K562 (cell line): ENCODE results near the gene KRT8. TPM values are rescaled to one million over a fixed set of nuclear protein-coding genes. Genes with fewer than 3 reads are reported as not detected.

Experiments
- BRCA1 ChIP-seq, 2 experiments: fragments of 450-650 bp in 1 of 2; sonication (generic) in 1 of 2; formaldehyde crosslinking in 1 of 2; IDR thresholded peaks; 2 replicates each; pipeline versions ENCODE4 v1.5.0 to v1.6.1; 2017 to 2020; ENCODE audit warnings: mild to moderate bottlenecking in 1 of 2, missing genetic modification reagents in 1 of 2
- CHCHD3 ChIP-seq: fragments of 250-450 bp; sonication (Bioruptor Pico); IDR thresholded peaks from 2 replicates; pipeline ENCODE4 v2.1.2; 2022; ENCODE audit warnings: mild to moderate bottlenecking
- CREB3 ChIP-seq: fragments of 450-650 bp; conservative IDR thresholded peaks from 2 replicates; pipeline ENCODE4 v1.6.1; 2016; ENCODE audit warnings: missing genetic modification characterization, low read depth, mild to moderate bottlenecking, missing compliant biosample characterization, moderate library complexity
- CREB3L1 ChIP-seq: fragments of 450-650 bp; IDR thresholded peaks from 2 replicates; pipeline ENCODE4 v1.6.1; 2014; ENCODE audit warnings: low read depth, mild to moderate bottlenecking, moderate library complexity, borderline replicate concordance
- EP300 ChIP-seq: IDR thresholded peaks from 2 replicates; pipeline ENCODE4 v1.6.1; 2012; ENCODE audit warnings: low read length, improper control_type of control experiment
- FOXK1 ChIP-seq: sonication (generic); formaldehyde crosslinking; IDR thresholded peaks from 2 replicates; pipeline ENCODE4 v1.8.0; 2022; ENCODE audit warnings: missing genetic modification reagents, mild to moderate bottlenecking, borderline replicate concordance
- FOXO4 ChIP-seq: fragments of 450-650 bp; formaldehyde crosslinking; IDR thresholded peaks from 2 replicates; pipeline ENCODE4 v1.4.0; 2020; ENCODE audit warnings: mild to moderate bottlenecking, moderate library complexity
- FOXP1 ChIP-seq: sonication (generic); formaldehyde crosslinking; IDR thresholded peaks from 2 replicates; pipeline ENCODE4 v1.8.0; 2022; ENCODE audit warnings: mild to moderate bottlenecking, missing genetic modification reagents
- GATAD2A ChIP-seq: fragments of 450-650 bp; IDR thresholded peaks from 2 replicates; pipeline ENCODE4 v1.6.1; 2017
- HCFC1 ChIP-seq: IDR thresholded peaks from 2 replicates; pipeline ENCODE4 v1.6.1; 2012; ENCODE audit warnings: low read depth, low read length, improper control_type of control experiment
- HES1 ChIP-seq: fragments of 450-650 bp; IDR thresholded peaks from 2 replicates; pipeline ENCODE4 v1.6.1; 2016; ENCODE audit warnings: low read depth, mild to moderate bottlenecking, moderate library complexity
- HMG20A ChIP-seq: fragments of 450-650 bp; formaldehyde crosslinking; conservative IDR thresholded peaks from 2 replicates; pipeline ENCODE4 v1.4.0; 2020; ENCODE audit warnings: mild to moderate bottlenecking, mixed read lengths
- MCM5 ChIP-seq: fragments of 450-650 bp; IDR thresholded peaks from 2 replicates; pipeline ENCODE4 v1.6.1; 2016; ENCODE audit warnings: low read depth
- MLX ChIP-seq, 2 experiments: fragments of 450-650 bp in 1 of 2; sonication (generic) in 1 of 2; formaldehyde crosslinking; conservative IDR thresholded peaks; 2 replicates each; pipeline versions ENCODE4 v1.4.0 to v1.8.1; 2020 to 2022; ENCODE audit warnings: mild to moderate bottlenecking in 1 of 2, missing genetic modification reagents in 1 of 2
- NR4A1 ChIP-seq, 2 experiments: fragments of 250-450 bp in 1 of 2; fragments of 450-650 bp in 1 of 2; sonication (Bioruptor Pico) in 1 of 2; IDR thresholded peaks; 2 replicates each; pipeline versions ENCODE4 v1.4.0 to v1.6.1; 2016 to 2020; ENCODE audit warnings: mild to moderate bottlenecking in 2 of 2, missing compliant biosample characterization in 1 of 2, missing genetic modification characterization in 1 of 2, moderate library complexity in 1 of 2
- RUNX1 ChIP-seq: sonication (generic); IDR thresholded peaks from 2 replicates; pipeline ENCODE4 v1.6.1; 2016; ENCODE audit warnings: antibody characterized with exemption, low read depth
- SMARCA5 ChIP-seq: fragments of 450-650 bp; IDR thresholded peaks from 2 replicates; pipeline ENCODE4 v1.6.1; 2016
- XRCC5 ChIP-seq: fragments of 200-400 bp; formaldehyde crosslinking; IDR thresholded peaks from 2 replicates; pipeline ENCODE4 v1.6.1; 2017; ENCODE audit warnings: low read depth, mild to moderate bottlenecking, low read length
- ZFP30 ChIP-seq: fragments of 250-450 bp; sonication (Bioruptor Pico); IDR thresholded peaks from 2 replicates; pipeline ENCODE4 v1.8.0; 2022; ENCODE audit warnings: moderate library complexity, mild to moderate bottlenecking, inconsistent platforms, borderline replicate concordance
- ZKSCAN1 ChIP-seq: fragments of 150-350 bp; IDR thresholded peaks from 2 replicates; pipeline ENCODE4 v1.6.1; 2016; ENCODE audit warnings: low read depth, low read length
- ZNF277 ChIP-seq: fragments of 250-450 bp; sonication (Bioruptor Pico); IDR thresholded peaks from 2 replicates; pipeline ENCODE4 v1.8.0; 2022; ENCODE audit warnings: inconsistent platforms, mild to moderate bottlenecking, moderate library complexity, borderline replicate concordance
- ZNF785 ChIP-seq: fragments of 250-450 bp; sonication (Bioruptor Pico); IDR thresholded peaks from 2 replicates; pipeline ENCODE4 v1.4.0; 2020; ENCODE audit warnings: mild to moderate bottlenecking
- polyA plus RNA-seq, 8 experiments: library from polyadenylated mRNA; depleted of rRNA in 4 of 8; stranded (reverse) in 5 of 8; unstranded in 3 of 8; fragments of >200 nt; fragmentation: Nextera tagmentation in 2 of 8; fragmentation: Illumina TruSeq in 1 of 8; extraction: Ambion mirVana in 2 of 8; extraction: Trizol in 1 of 8; gene quantifications; 2 replicates each; pipeline versions ENCODE4 v1.2.1 to v1.2.3, GENCODE V29; 2011 to 2014; ENCODE audit warnings: inconsistent platforms in 1 of 8, missing spikeins in 1 of 8
- total RNA-seq, 7 experiments: library from RNA; depleted of rRNA in 6 of 7; stranded (reverse); fragments of >200 nt in 6 of 7; fragmentation: Illumina TruSeq in 2 of 7; extraction: Trizol in 2 of 7; gene quantifications; 2 replicates each; pipeline versions ENCODE4 v1.2.1 to v1.2.3, GENCODE V29; 2011 to 2021; ENCODE audit warnings: low replicate concordance in 1 of 7

KRT8 gene
- total and polyA plus RNA-seq, 9 of the 15 experiments (the other 6 are each of a cell fraction or from before 2014, with no cell fraction given), result 41.5 to 661 (median 260) TPM

GRCh38 chr12:52952076-52952801 lies 47.4 kb upstream of the KRT8 start (continued):
- no peak for TF ChIP-seq BRCA1 (IDR thresholded peaks at IDR 0.05)
- TF ChIP-seq BRCA1 (CRISPR knock-in tag; IDR thresholded peaks at IDR 0.05), result no peak
- TF ChIP-seq HMG20A (CRISPR knock-in tag), result no peak
- TF ChIP-seq XRCC5, result peak; percentile 45; the same call in 1 of the 2 replicates
- no peak for TF ChIP-seq RUNX1
- TF ChIP-seq GATAD2A, result no peak
- TF ChIP-seq EP300, result no peak
- no peak for TF ChIP-seq CREB3
- no peak for TF ChIP-seq ZNF785 (CRISPR knock-in tag)
- TF ChIP-seq CHCHD3 (CRISPR knock-in tag), result no peak
- no peak for TF ChIP-seq ZFP30 (CRISPR knock-in tag)
- no peak for TF ChIP-seq SMARCA5
- TF ChIP-seq CREB3L1, result no peak
- TF ChIP-seq FOXK1, result no peak
- TF ChIP-seq FOXO4 (CRISPR knock-in tag), result no peak
- no peak for TF ChIP-seq MLX (CRISPR knock-in tag; conservative IDR thresholded peaks at IDR 0.05)
- TF ChIP-seq ZNF277, result no peak
- TF ChIP-seq MCM5, result no peak
- TF ChIP-seq ZKSCAN1, result no peak
- no peak for TF ChIP-seq NR4A1 (CRISPR knock-in tag; IDR thresholded peaks at IDR 0.05)
- no peak for TF ChIP-seq NR4A1 (tag; IDR thresholded peaks at IDR 0.05)
- no peak for TF ChIP-seq FOXP1 (CRISPR knock-in tag)
- TF ChIP-seq HCFC1, result no peak
- no peak for TF ChIP-seq HES1
